NCI-H1436 treated with DMSO at 0.1 percent for 48 hours (cell line): ENCODE data around the gene CCDC148.
"Not testable (repeated sequence)": the region's sequence is repeated elsewhere in the genome, so short reads cannot be mapped to it uniquely, and the experiment has no call there.

ENCODE experiments used
- DNase-seq: peaks from one replicate; lab custom pipeline; 2025; lab: John Stamatoyannopoulos, UW

CCDC148 gene

DNA sequence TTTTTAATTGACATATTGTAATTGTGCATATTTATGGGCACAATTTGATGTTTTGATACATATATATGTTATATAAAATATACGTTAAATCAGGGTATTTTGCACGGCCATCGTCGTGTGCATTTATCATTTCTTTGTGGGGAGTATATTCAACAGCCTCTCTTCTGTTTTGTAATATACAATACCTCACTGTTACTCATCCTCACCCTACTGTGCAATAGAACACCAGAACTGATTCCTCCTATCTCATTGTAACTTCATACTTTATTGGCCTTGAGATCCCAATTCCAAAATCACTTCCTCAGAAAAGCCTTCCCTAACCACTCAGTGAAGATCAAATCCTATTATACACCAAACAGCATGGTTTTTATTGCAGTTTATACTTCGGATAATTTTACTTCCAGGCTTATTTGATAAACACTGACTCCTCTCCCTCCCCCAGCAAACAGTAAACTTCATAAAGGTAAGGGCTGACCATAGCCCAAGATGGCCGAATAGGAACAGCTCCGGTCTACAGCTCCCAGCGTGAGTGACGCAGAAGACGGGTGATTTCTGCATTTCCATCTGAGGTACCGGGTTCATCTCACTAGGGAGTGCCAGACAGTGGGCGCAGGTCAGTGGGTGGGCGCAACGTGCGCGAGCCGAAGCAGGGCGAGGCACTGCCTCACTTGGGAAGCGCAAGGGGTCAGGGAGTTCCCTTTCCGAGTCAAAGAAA, 105.6 kb downstream of the CCDC148 start:
- not testable (repeated sequence) for DNase-seq

DNA sequence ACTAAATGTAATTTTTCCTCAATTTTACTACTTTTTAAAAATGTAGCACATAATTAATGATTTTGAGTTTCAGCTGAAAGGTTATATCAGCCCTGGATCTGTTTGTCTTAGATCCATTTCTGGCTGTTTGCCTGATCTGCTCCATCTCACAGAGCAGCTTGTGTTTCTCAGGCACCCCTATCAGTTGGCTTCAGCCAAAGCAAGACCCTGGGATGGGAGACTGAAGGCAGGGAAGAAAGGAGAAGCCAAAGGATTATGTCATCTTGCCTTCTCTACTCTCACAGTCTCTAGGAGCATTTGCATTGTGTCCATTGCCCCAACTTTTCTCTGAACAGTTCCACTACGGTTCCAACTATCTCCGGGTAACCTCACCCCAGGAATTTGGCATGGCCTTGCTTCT, 110.5 kb downstream of the CCDC148 start:
- DNase-seq, result no peak

DNA sequence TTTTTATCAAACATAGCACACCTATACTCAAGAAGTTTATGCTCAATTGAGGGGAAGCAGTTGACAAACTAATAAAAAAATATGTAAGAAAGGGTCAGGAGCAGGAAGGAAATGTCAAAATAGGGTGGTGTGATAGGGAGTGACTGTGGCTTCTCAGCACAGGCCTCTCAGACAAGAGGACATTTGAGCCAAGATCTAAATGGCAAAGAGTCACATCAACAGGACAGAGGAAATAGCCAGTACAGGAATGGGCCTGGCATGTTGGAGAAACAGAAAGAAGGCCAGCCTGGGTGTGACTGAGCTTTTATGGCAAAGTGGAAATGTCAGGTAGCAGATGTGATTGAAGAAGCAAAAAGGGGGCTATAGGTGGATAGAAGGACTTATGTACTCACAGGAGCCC, 117.0 kb downstream of the CCDC148 start:
- DNase-seq, result no peak

DNA sequence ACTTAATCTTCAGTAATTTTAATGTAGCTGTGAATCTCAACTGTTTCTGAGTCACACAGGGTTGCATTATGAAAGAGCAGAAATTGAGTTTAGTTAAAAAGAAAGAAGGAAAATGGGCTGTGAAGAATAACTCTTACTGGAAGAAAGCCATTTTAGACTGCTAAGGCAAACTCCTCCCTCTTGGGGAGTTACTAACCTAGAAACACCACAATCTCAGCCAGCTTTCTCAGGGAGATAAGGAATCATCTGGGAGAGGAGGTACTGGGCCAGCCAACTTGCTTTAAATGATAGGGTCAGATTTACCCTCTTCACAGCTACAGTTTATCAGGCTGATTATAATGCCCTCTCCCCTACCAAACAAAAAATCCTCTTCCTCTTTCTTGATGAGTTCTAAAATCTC, 119.5 kb downstream of the CCDC148 start:
- DNase-seq, result no peak

GRCh38 chr2:158331799-158332198, 124.8 kb downstream of the CCDC148 start:
- not testable (repeated sequence) for DNase-seq

GRCh38 chr2:158325782-158326340, 130.7 kb downstream of the CCDC148 start:
- no peak for DNase-seq

DNA sequence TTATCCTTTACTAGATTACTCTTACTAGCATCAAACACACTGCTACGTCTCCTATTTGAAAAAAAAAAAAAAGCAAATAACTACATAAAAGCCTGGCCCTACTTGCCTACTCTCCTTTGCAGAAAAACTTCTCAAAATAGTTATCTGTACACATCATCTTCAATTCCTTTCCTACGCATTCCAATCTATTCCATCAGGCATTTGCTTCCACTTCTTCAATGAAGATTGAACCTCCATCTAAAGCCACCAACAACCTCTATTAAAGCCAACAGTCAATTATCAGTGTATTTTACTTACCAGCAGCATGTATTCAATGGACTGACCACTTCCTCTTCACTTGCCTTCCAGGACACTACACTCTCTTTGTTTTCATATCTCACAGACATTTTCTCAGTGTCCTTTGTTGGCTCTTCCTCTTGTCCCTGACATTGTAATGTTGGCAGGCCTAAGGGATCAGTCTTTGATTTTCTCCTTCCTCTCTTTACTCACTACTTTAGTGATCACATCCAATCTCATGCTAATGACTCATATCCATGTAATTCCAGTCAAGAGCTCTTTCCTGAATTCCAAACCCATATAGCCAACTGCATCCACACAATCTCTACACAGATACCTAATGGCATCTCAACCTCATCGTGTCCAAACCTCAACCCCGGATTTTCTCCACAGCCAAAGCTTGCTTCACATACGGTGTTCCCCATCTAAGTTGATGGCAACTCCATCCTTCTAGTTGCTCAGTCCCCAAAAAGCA, 131.3 kb downstream of the CCDC148 start:
- DNase-seq, result no peak

DNA sequence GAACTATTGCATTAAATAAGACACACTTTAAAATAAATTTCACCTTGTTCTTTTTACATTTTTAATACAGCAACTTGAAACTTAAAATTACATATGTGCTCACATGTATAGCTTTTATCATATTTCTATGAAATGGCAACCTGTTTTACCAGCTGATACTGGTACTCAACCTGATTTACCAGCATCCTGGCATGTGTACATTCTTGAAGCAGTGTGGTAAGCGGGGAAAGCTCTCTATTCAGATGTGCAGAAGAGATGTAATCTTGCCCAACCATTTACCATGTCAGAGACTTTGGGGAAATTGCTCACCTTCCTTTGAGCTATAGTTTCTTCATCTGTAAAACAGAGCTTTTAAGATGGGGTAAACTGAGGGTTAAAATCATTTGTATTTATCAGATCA, 133.2 kb downstream of the CCDC148 start:
- no peak for DNase-seq

- DNase-seq, result no peak
Observed at GRCh38 chr2:158321264-158321663, 135.3 kb downstream of the CCDC148 start.

DNA sequence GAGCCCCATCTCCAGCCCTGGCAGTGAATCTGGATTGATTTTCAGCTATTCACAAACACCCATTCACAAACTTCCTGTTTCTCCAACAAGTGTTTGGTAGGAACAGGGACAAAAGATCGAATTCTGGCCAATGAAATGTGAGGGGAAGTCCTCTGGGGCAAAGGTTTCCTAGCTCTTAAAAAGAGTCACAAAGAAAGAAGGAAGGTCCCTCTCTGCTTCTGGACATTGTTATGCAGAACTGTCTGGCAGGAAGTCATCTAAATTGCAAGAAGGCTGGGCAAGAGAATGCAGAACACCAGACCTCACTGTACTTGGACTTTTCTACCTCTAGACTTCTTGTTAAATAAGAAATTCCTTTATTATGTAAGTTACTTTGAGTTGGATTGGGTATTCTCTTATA, 137.3 kb downstream of the CCDC148 start:
- no peak for DNase-seq

- no peak for DNase-seq
Observed at GRCh38 chr2:158317642-158318041, 138.9 kb downstream of the CCDC148 start.

- DNase-seq, result no peak
Observed at GRCh38 chr2:158315803-158316414, 140.6 kb downstream of the CCDC148 start.

- no peak for DNase-seq
Observed at GRCh38 chr2:158315000-158315399, 141.6 kb downstream of the CCDC148 start.

GRCh38 chr2:158313734-158314133, 142.8 kb downstream of the CCDC148 start:
- no peak for DNase-seq

DNA sequence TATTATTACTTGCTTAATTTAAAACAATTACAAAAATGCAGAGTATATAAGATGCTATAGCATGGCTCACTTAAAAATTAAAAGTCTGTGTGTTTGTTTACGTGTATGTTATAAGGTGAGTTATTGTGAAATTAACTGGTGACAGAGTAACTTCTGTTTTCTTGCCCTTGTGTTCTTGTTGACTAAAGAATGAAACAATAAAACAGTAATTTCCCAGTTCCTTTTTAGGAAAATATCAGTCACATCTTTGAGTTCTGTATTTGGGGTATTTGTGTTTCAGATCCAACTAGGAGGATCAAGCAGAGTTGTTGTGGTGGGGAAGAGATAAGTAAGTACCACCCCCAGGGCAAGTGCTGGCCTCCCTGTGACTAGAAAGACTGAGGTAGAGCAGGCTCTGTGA, 143.6 kb downstream of the CCDC148 start:
- no peak for DNase-seq

GRCh38 chr2:158310407-158310806, 146.1 kb downstream of the CCDC148 start:
- not testable (repeated sequence) for DNase-seq

- DNase-seq, result no peak
Observed at GRCh38 chr2:158305501-158305900, 151.1 kb downstream of the CCDC148 start.

- no peak for DNase-seq
Observed at GRCh38 chr2:158300394-158300793, 156.2 kb downstream of the CCDC148 start.

GRCh38 chr2:158297606-158298005, 158.9 kb downstream of the CCDC148 start:
- no peak for DNase-seq

DNA sequence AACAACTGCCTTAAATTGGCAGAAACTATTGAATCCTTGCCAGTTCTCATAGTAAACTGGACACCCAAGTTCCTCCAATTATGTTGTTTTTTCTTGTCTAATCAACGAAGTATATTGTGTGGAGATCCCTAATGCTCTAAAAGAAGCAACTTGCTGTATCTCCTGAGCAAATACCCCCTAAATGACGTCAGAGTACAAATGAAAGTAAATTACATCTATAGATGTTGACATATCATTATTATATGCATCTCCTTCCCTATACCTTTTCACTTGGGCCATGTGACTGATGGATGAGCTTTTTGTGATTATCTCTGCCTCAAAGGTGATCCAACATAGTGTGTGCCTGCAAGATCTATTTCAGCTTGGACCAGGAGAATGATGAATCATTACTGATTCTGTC, 159.4 kb downstream of the CCDC148 start:
- no peak for DNase-seq

DNA sequence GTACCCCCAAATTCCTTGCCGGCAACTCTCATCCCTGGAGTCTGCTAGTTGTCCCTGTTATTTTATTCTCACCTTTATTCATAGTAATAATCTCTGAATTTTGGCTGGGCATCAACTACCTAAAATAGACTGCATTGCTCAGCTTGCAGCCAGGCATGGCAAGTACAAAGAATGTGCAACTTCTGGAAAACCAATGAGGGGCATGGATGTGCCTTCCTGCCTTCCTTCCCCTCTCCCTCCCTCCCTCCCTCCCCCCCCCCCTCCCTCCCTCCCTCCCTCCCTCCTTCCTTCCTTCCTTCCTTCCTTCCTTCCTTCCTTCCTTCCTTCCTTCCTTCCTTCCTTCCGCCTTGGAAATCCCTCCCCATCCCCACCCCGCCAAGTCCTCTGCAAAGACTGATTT, 162.8 kb downstream of the CCDC148 start:
- DNase-seq, result no peak

DNA sequence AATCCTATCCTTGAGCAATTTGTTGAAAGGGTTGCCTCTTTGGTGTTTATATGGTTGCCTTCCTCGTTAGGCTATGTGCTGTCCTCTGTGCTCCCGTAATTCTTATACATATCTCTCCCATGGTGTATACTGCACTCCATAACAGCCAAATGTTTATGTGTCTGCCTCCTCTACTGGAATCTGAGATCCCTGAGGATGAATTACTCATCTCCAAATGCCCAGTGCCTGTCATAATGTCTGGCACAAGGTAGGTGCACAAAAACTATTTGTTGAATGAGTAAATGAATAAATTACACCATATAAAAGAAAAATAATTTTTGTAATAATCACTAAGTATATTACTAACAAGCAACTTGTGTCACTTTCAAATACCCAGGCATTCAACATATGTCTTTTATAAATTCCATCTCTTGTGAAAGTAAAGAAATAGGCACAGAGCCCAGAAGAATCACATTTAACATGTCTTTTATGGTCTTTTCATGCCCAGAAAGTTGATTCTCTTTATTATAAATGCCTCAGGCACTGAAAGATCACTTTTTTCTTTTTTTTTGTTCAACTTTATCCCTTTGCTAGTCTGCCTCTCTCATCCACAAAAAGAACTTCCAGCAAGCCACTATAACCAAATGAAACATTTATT, 164.9 kb downstream of the CCDC148 start:
- no peak for DNase-seq
